OCI-LY1 (cell line): Measurements from ENCODE around the gene CDKL5.

Source experiments
- EZH2 ChIP-seq: fragments of 200-600 bp; sonication (generic), shearing (Covaris generic); IDR thresholded peaks from 2 replicates; pipeline ENCODE4 v1.8.0; 2017; ENCODE audit warnings: borderline replicate concordance, mixed run types, mild to moderate bottlenecking, antibody characterized with exemption, low read length, moderate library complexity, mixed read lengths
- TF ChIP-seq, protein P1 (sequence below): fragments of 200-600 bp; sonication (generic), shearing (Covaris generic); IDR thresholded peaks from 2 replicates; pipeline ENCODE4 v1.5.1; 2017; ENCODE audit warnings: mild to moderate bottlenecking, antibody characterized with exemption, low read length, moderate library complexity, mixed read lengths

DNA sequence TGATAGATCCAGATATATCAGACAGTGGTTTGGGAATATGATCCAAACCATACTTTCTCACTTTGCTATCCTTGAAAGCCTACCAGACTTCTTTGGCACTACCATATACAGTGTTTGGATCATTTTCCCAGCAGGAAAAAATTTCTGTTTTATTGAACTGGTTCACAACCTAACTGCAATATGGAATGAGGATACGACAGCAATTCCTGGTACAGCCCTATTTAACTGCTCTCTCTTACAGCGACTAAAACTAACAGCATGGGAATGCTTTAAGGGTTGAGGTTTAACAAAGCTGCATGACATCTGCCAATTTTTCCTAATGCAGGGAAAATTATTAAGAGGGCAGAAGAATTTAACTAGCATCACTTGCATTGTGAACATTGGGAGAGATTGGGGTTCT is 199.2 kb downstream of the CDKL5 start:
- TF ChIP-seq, protein P1, sequence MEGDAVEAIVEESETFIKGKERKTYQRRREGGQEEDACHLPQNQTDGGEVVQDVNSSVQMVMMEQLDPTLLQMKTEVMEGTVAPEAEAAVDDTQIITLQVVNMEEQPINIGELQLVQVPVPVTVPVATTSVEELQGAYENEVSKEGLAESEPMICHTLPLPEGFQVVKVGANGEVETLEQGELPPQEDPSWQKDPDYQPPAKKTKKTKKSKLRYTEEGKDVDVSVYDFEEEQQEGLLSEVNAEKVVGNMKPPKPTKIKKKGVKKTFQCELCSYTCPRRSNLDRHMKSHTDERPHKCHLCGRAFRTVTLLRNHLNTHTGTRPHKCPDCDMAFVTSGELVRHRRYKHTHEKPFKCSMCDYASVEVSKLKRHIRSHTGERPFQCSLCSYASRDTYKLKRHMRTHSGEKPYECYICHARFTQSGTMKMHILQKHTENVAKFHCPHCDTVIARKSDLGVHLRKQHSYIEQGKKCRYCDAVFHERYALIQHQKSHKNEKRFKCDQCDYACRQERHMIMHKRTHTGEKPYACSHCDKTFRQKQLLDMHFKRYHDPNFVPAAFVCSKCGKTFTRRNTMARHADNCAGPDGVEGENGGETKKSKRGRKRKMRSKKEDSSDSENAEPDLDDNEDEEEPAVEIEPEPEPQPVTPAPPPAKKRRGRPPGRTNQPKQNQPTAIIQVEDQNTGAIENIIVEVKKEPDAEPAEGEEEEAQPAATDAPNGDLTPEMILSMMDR, result no peak
- no peak for TF ChIP-seq EZH2
